CD14-positive monocyte (primary cell): ENCODE measurements around the gene PRM1. TPM values are rescaled to one million over a fixed set of nuclear protein-coding genes. Genes with fewer than 3 reads are reported as not detected.

Experiments
- DNase-seq, 3 donors: peaks; one replicate each; pipeline ENCODE4 v3.0.0-alpha.2; 2011 to 2022
- H2AFZ ChIP-seq: 2 replicates; pipeline ENCODE4 v1.6.0; 2012; ENCODE audit warnings: mild to moderate bottlenecking, low read depth, low read length, inconsistent platforms; ENCODE audit not compliant: insufficient read depth, poor library complexity, severe bottlenecking
- H3K27ac ChIP-seq, 2 donors: 1 replicate in 1 of 2; 2 replicates in 1 of 2; pipeline ENCODE4 v1.5.1; 2012 to 2013; ENCODE audit warnings: low read length in 2 of 2, control low read depth in 1 of 2, inconsistent platforms in 1 of 2, low read depth in 1 of 2, mild to moderate bottlenecking in 1 of 2
- H3K27me3 ChIP-seq, 2 donors: one replicate each; pipeline versions ENCODE4 v1.6.0 to v1.6.1; 2011 to 2013; ENCODE audit warnings: low read length in 2 of 2; ENCODE audit not compliant: control insufficient read depth in 2 of 2, insufficient read depth in 2 of 2
- H3K36me3 ChIP-seq, 2 donors: replicated peaks in 1 of 2; 1 replicate in 1 of 2; 2 replicates in 1 of 2; pipeline versions ENCODE4 v1.5.1 to v1.6.1; 2012 to 2013; ENCODE audit warnings: low read length in 2 of 2, control low read depth in 1 of 2, inconsistent platforms in 1 of 2, mild to moderate bottlenecking in 1 of 2; ENCODE audit not compliant: insufficient read depth in 2 of 2, control insufficient read depth in 1 of 2
- H3K4me1 ChIP-seq, 2 donors: 1 replicate in 1 of 2; 2 replicates in 1 of 2; pipeline versions ENCODE4 v1.5.1 to v1.6.1; 2012 to 2013; ENCODE audit warnings: low read length in 2 of 2, control low read depth in 1 of 2, inconsistent platforms in 1 of 2, mild to moderate bottlenecking in 1 of 2, moderate library complexity in 1 of 2; ENCODE audit not compliant: insufficient read depth in 2 of 2, control insufficient read depth in 1 of 2
- H3K4me2 ChIP-seq: replicated peaks from 2 replicates; pipeline ENCODE3; 2012; ENCODE audit warnings: low read length, moderate library complexity, mild to moderate bottlenecking; ENCODE audit not compliant: poor library complexity, severe bottlenecking; ENCODE audit errors: extremely low read depth
- H3K4me3 ChIP-seq, 3 experiments: fragments of 200-600 bp in 1 of 3; sonication (generic) in 1 of 3; replicated peaks in 1 of 3; 1 replicate in 2 of 3; 2 replicates in 1 of 3; pipeline ENCODE4 v1.5.1; 2011 to 2013; ENCODE audit warnings: low read length in 3 of 3, mild to moderate bottlenecking in 3 of 3, control low read depth in 2 of 3, low read depth in 2 of 3, inconsistent platforms in 1 of 3, moderate library complexity in 1 of 3
- H3K79me2 ChIP-seq: 2 replicates; pipeline ENCODE4 v1.6.0; 2012; ENCODE audit warnings: mild to moderate bottlenecking, control low read depth, inconsistent platforms, low read length, moderate library complexity; ENCODE audit not compliant: insufficient read depth
- H3K9ac ChIP-seq: 2 replicates; pipeline ENCODE4 v1.6.0; 2017; ENCODE audit warnings: low read length, mild to moderate bottlenecking; ENCODE audit not compliant: insufficient read depth, poor library complexity, severe bottlenecking
- H3K9me3 ChIP-seq, 2 donors: replicated peaks in 1 of 2; 1 replicate in 1 of 2; 2 replicates in 1 of 2; pipeline versions ENCODE4 v1.5.1 to v1.6.1; 2012 to 2013; ENCODE audit warnings: low read length in 2 of 2, control low read depth in 1 of 2; ENCODE audit not compliant: control insufficient read depth in 1 of 2, insufficient read depth in 1 of 2
- H4K20me1 ChIP-seq: 2 replicates; pipeline ENCODE4 v1.6.0; 2012; ENCODE audit warnings: mild to moderate bottlenecking, low read length, control low read depth, moderate library complexity; ENCODE audit not compliant: insufficient read depth
- H3K27ac Mint-ChIP-seq, 7 donors: one replicate each; pipeline ENCODE4 v1.8.0; 2020; ENCODE audit warnings: mild to moderate bottlenecking in 7 of 7, mixed read lengths in 7 of 7, moderate library complexity in 6 of 7, inconsistent platforms in 2 of 7
- H3K27me3 Mint-ChIP-seq, 3 donors: one replicate each; pipeline ENCODE4 v1.8.0; 2021 to 2022; ENCODE audit warnings: low read depth in 3 of 3, mild to moderate bottlenecking in 3 of 3, mixed read lengths in 3 of 3, moderate library complexity in 3 of 3, inconsistent platforms in 1 of 3
- H3K36me3 Mint-ChIP-seq, 2 donors: one replicate each; pipeline ENCODE4 v1.8.0; 2020; ENCODE audit warnings: mixed read lengths in 2 of 2, inconsistent platforms in 1 of 2, mild to moderate bottlenecking in 1 of 2
- H3K4me1 Mint-ChIP-seq: one replicate; pipeline ENCODE4 v1.8.0; 2020; ENCODE audit warnings: mild to moderate bottlenecking, mixed read lengths
- H3K4me3 Mint-ChIP-seq, 2 donors: one replicate each; pipeline ENCODE4 v1.8.0; 2020; ENCODE audit warnings: mild to moderate bottlenecking in 2 of 2, mixed read lengths in 2 of 2, moderate library complexity in 1 of 2
- H3K9me3 Mint-ChIP-seq, 7 donors: one replicate each; pipeline ENCODE4 v1.8.0; 2020 to 2022; ENCODE audit warnings: mixed read lengths in 7 of 7, mild to moderate bottlenecking in 6 of 7, moderate library complexity in 6 of 7, inconsistent platforms in 2 of 7
- CTCF ChIP-seq: fragments of 200-600 bp; IDR thresholded peaks from one replicate; pipeline ENCODE4 v1.8.0; 2022; ENCODE audit warnings: antibody characterized with exemption, mild to moderate bottlenecking
- WGBS: methylation state at CpG from one replicate; pipeline ENCODE4 v1.1.5; 2013; ENCODE audit warnings: missing lambda C conversion rate; ENCODE audit not compliant: insufficient coverage; 5-methylcytosine and 5-hydroxymethylcytosine counted together
- intact Hi-C, 2 donors: fragments of 100-400 bp; cut with micrococcal nuclease; formaldehyde crosslinking; loops; one replicate each; pipeline versions ENCODE4 v1.15.0 to v1.15.1; 2023
- polyA plus RNA-seq, 3 donors: library from polyadenylated mRNA; depleted of rRNA in 1 of 3; unstranded in 2 of 3; stranded (reverse) in 1 of 3; fragments of 300-500 nt in 2 of 3; fragments of >200 nt in 1 of 3; fragmentation: Illumina TruSeq in 2 of 3; gene quantifications; 1 replicate in 2 of 3; 2 replicates in 1 of 3; pipeline ENCODE4 v1.2.3, GENCODE V29; 2012 to 2021

PRM1 gene
- polyA plus RNA-seq, 3 donors = not detected

GRCh38 chr16:11260596-11260966 lies 20.5 kb downstream of the PRM1 start:
- no peaks in the 10 kb centered on the region for H3K36me3 Mint-ChIP-seq
- no peak overlapping the region for H3K9ac ChIP-seq
- H3K36me3 ChIP-seq = no peaks in the 10 kb centered on the region
- peaks cover 23 to 49% (median 34%) of the 10 kb centered on the region in 3 donors for H3K27me3 Mint-ChIP-seq
- peak overlapping the region in 1 of 2 donors; percentile 17 for H3K4me3 Mint-ChIP-seq
- H3K9me3 Mint-ChIP-seq = peaks cover 0 to 3% (median 0%) of the 10 kb centered on the region in 7 donors
- no peak for TF ChIP-seq CTCF
- no peak overlapping the region for H3K4me2 ChIP-seq
- H3K27me3 ChIP-seq = peaks cover 0 to 12% of the 10 kb centered on the region in 2 donors
- DNase-seq = no peak
- H3K4me1 Mint-ChIP-seq = peaks cover 41% of the 10 kb centered on the region
- intact Hi-C loops = no loop called here
- 81% methylated on average over 2 of the region's 3 CpGs for WGBS
- H3K27ac ChIP-seq = no peak overlapping the region
- no peaks in the 10 kb centered on the region for H3K9me3 ChIP-seq
- H3K4me3 ChIP-seq = no peak overlapping the region
- H3K79me2 ChIP-seq = no peaks in the 10 kb centered on the region
- H2AFZ ChIP-seq = no peak overlapping the region
- no peaks in the 10 kb centered on the region for H4K20me1 ChIP-seq
- H3K27ac Mint-ChIP-seq = no peak overlapping the region
- peaks cover 26 to 36% of the 10 kb centered on the region in 2 donors for H3K4me1 ChIP-seq

GRCh38 chr16:11259655-11260595 lies 21.2 kb downstream of the PRM1 start:
- Histone ChIP-seq H3K4me1 (peaks cover 30 to 43% of the 10 kb centered on the region in 2 donors), H2AFZ (no peak overlapping the region), H3K27ac (no peak overlapping the region), H3K79me2 (no peaks in the 10 kb centered on the region), H3K9me3 (no peaks in the 10 kb centered on the region), H3K27me3 (peaks cover 0 to 12% of the 10 kb centered on the region in 2 donors), H3K9ac (no peak overlapping the region), H4K20me1 (no peaks in the 10 kb centered on the region), H3K4me3 (no peak overlapping the region), H3K4me2 (no peak overlapping the region), H3K36me3 (no peaks in the 10 kb centered on the region)
- Mint-ChIP-seq H3K27me3 (peaks cover 23 to 54% (median 34%) of the 10 kb centered on the region in 3 donors), H3K9me3 (peaks cover 0 to 3% (median 0%) of the 10 kb centered on the region in 7 donors), H3K36me3 (no peaks in the 10 kb centered on the region), H3K4me1 (peaks cover 40% of the 10 kb centered on the region), H3K4me3 (peak overlapping the region in 1 of 2 donors; percentile 86), H3K27ac (no peak overlapping the region)
- WGBS = 94% methylated on average over 10 of the region's 12 CpGs
- intact Hi-C loops = loop anchor here (5.0 to 10.0 kb wide), 4 partner anchors 55 to 288 kb away; partner anchors contain the start of gene RMI2 (in 1 of the 2)
- DNase-seq = no peak
- no peak for TF ChIP-seq CTCF
